Stimulated activated memory B cell treated with anti-CD40 and anti-IgM and Interleukin-4, amounts not matched to agents 10 μg/mL and 1 μg/mL and 100 μg/mL, for 72 hours (primary cell): ENCODE results near the gene PCDH15.
"Not testable (repeated sequence)": the region's sequence is repeated elsewhere in the genome, so short reads cannot be mapped to it uniquely, and the experiment has no call there.

Experiments
- ATAC-seq: fragments of 150-1000 bp; cut with Tn5 transposase; 2 replicates; pipeline ENCODE4 v1.10.0; 2021
- H3K27ac Mint-ChIP-seq: one replicate; pipeline ENCODE4 v1.8.0; 2022; ENCODE audit warnings: mild to moderate bottlenecking, mixed read lengths
- H3K27me3 Mint-ChIP-seq: one replicate; pipeline ENCODE4 v1.8.0; 2022; ENCODE audit warnings: mixed read lengths
- H3K36me3 Mint-ChIP-seq: one replicate; pipeline ENCODE4 v1.8.0; 2022; ENCODE audit warnings: mixed read lengths
- H3K4me1 Mint-ChIP-seq: one replicate; pipeline ENCODE4 v1.8.0; 2022; ENCODE audit warnings: mixed read lengths
- H3K4me3 Mint-ChIP-seq: one replicate; pipeline ENCODE4 v1.8.0; 2022; ENCODE audit warnings: mild to moderate bottlenecking, moderate library complexity, mixed read lengths
- H3K9me3 Mint-ChIP-seq: one replicate; pipeline ENCODE4 v1.8.0; 2022; ENCODE audit warnings: mixed read lengths

Gene PCDH15

DNA sequence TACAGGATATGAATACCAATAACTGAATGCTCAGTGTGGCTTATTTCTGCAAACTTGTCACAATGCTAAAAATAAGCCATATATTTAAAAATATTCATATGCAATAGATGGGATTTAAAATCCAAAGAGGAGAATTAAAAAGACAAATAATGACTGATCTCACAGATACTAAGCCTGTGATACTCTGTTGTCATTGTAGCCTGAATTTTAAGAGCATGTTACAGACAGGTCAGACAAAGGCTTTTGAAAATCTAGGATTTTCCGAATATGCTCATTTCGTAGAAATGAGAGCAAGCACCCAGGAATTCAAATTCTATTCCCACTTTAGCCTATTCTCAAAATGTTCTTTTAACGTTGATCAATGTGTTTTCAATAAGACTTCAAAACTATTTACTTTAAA lies 269.7 kb downstream of the PCDH15 start:
- no peak overlapping the region for H3K4me3 Mint-ChIP-seq
- no peaks in the 10 kb centered on the region for H3K36me3 Mint-ChIP-seq
- H3K27me3 Mint-ChIP-seq, result no peaks in the 10 kb centered on the region
- H3K9me3 Mint-ChIP-seq, result no peaks in the 10 kb centered on the region
- H3K27ac Mint-ChIP-seq, result no peak overlapping the region
- no peaks in the 10 kb centered on the region for H3K4me1 Mint-ChIP-seq
- no peak for ATAC-seq

DNA sequence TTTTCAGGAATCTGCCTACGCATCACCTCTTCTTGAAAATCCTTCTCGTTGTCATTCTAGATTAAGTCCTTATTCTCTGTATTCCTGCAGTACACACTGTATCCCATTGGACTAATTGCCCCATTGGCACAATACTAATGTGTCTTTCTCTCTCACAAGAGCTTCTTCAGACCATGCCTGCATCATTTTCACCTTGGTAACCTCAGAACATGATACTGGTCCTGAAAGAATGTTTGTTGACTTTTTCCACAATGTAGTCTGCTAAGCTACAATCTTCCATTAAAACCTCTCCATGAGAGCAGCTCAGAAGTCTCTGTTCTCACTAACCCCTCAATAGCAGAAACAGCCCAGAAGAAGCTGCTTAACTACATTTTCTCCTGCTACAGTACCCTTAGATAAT lies 270.7 kb downstream of the PCDH15 start:
- Mint-ChIP-seq H3K4me3 (no peak overlapping the region), H3K27me3 (no peaks in the 10 kb centered on the region), H3K27ac (no peak overlapping the region), H3K4me1 (no peaks in the 10 kb centered on the region), H3K9me3 (no peaks in the 10 kb centered on the region), H3K36me3 (no peaks in the 10 kb centered on the region)
- no peak for ATAC-seq

DNA sequence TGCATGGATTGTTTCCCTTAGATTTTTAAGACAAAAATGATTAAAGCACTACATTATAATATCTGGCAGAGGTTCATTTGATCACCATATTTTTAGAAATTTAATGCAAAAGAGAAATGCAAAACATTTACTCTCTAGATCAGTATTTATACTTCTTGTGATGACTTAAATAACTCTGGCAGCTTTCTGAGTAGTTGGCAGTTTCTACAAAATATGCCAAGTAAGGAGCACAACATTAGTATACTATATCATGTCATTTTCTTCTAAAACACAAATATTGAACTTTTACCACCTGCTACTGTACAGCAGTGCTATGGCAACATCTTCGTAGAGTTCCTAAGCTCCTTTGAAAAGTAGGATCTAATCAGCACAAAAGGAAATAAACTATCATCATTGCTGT lies 275.2 kb downstream of the PCDH15 start:
- Mint-ChIP-seq H3K4me3 (no peak overlapping the region), H3K9me3 (peaks cover 2% of the 10 kb centered on the region)

DNA sequence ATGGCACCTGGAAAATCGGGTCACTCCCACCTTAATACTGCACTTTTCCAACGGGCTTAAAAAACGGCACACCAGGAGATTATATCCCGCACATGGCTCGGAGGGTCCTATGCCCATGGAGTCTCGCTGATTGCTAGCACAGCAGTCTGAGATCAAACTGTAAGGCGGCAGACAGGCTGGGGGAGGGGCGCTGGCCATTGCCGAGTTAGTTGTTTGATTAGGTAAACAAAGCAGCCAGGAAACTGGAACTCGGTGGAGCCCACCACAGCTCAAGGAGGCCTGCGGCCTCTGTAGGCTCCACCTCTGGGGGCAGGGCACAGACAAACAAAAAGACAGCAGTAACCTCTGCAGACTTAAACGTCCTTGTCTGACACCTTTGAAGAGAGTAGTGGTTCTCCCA lies 285.8 kb downstream of the PCDH15 start:
- not testable (repeated sequence) for H3K27ac Mint-ChIP-seq, ATAC-seq, H3K9me3 Mint-ChIP-seq, H3K4me1 Mint-ChIP-seq, H3K36me3 Mint-ChIP-seq, H3K4me3 Mint-ChIP-seq, H3K27me3 Mint-ChIP-seq

More for the DNA sequence above, 275.2 kb downstream of the PCDH15 start:
- Mint-ChIP-seq H3K36me3 (no peaks in the 10 kb centered on the region), H3K27me3 (no peaks in the 10 kb centered on the region), H3K27ac (no peak overlapping the region), H3K4me1 (no peaks in the 10 kb centered on the region)
- ATAC-seq, result no peak

DNA sequence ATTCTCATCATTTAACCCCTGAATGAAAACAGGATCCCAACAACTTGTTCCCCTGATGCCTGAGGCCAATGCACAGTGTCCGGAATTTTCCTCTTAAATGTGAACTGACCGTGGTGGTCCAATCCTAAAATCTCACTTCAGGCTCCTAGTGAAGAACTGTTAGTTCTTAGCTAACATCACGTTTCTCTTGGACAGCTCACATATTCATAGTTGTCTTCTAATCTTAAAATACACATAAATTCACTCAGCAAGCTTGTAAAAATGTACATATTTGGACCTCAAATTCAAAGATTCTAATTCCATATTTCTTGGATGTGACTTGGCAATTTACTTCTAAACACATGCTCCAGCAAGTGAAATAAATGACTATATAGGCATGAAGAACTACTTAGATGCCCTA lies 297.2 kb downstream of the PCDH15 start:
- no peaks in the 10 kb centered on the region for H3K36me3 Mint-ChIP-seq
- no peaks in the 10 kb centered on the region for H3K4me1 Mint-ChIP-seq
- H3K27me3 Mint-ChIP-seq, result no peaks in the 10 kb centered on the region
- H3K27ac Mint-ChIP-seq, result no peak overlapping the region
- no peak for ATAC-seq
- peaks cover 10% of the 10 kb centered on the region for H3K9me3 Mint-ChIP-seq
- H3K4me3 Mint-ChIP-seq, result no peak overlapping the region

DNA sequence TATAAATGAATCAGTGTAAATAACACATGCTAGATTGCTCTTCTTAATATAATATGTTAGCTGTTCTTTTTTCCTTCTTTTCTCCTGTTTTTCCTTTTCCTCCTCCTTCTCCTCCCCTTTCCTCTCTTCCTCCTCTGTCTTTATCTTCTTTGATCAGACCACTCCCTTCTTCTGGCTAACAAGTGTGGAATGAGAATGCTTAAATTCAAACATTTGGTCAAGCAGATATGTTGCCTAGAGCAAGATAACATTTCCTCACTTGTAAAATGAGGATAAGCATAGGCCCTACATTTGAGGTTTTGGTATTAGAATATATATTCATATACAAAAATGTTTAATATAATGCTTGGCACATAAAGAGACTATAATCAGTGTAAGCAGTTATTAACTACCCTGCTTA lies 299.1 kb downstream of the PCDH15 start:
- H3K27ac Mint-ChIP-seq, result no peak overlapping the region
- no peak for ATAC-seq
- H3K4me3 Mint-ChIP-seq, result no peak overlapping the region

DNA sequence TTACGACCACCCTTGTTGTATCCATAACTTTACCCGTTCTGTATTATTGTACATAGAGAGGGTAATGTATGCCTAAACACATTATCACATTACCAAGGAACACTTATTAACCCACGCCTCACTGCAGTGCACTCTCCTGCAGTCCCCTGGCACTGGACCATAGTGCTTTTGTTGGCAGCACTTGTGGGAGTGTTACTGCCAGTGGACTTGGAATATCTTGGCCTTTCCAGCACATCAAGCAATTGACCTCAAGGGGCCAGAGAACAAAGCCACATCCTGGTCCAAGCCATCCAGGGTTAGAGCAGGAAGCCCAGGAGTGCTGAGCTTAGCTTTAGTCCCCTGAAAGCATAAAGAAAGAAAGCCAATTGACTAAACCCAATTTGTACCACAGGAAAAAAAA lies 304.2 kb downstream of the PCDH15 start:
- Mint-ChIP-seq H3K36me3 (no peaks in the 10 kb centered on the region), H3K4me3 (no peak overlapping the region), H3K27ac (no peak overlapping the region), H3K9me3 (peaks cover 9% of the 10 kb centered on the region), H3K4me1 (no peaks in the 10 kb centered on the region), H3K27me3 (no peaks in the 10 kb centered on the region)
- ATAC-seq, result no peak

More for the DNA sequence above, 299.1 kb downstream of the PCDH15 start:
- H3K9me3 Mint-ChIP-seq, result peaks cover 10% of the 10 kb centered on the region
- no peaks in the 10 kb centered on the region for H3K4me1 Mint-ChIP-seq
- no peaks in the 10 kb centered on the region for H3K36me3 Mint-ChIP-seq
- no peaks in the 10 kb centered on the region for H3K27me3 Mint-ChIP-seq

DNA sequence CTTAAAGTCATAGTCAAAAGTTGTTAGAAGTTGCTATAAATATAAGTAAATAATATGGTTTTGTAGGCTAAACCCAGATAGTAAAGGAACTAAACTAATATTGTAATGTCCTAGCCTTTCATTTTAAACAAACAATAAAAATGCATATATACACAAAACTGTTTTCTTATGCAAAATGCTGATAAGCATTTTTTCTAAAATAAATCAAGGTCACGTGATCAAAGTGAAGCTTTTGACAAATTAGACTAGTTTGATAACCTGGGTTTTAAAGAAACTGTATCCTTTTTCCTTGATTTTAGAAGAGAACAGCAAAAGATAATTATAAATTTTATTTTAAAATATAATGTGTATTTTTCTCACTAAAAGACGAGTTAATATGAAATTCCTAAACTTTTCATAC lies 313.3 kb downstream of the PCDH15 start:
- Mint-ChIP-seq H3K4me3 (no peak overlapping the region), H3K27me3 (no peaks in the 10 kb centered on the region), H3K4me1 (no peaks in the 10 kb centered on the region), H3K36me3 (no peaks in the 10 kb centered on the region), H3K9me3 (no peaks in the 10 kb centered on the region), H3K27ac (no peak overlapping the region)
- ATAC-seq, result no peak

DNA sequence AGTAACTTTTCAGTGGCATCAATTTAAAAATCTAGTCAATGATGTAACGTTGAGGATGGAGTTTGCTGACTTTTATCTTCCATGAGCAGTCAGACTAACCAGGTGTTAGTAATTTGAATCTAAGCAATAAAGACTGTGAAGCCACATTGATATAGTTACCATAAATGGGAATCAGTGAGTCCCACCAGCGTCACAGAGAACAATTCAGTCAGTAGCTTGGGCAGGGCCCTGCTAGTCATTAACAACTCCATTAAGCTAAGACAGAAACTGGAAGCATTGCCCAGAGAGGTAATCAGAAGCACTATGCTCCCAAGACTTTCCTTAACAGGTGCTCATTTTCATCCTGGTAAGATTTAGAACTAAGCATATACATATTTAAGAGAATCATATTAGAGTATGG lies 315.1 kb downstream of the PCDH15 start:
- Mint-ChIP-seq H3K36me3 (no peaks in the 10 kb centered on the region), H3K4me3 (no peak overlapping the region), H3K27ac (no peak overlapping the region), H3K9me3 (no peaks in the 10 kb centered on the region), H3K27me3 (no peaks in the 10 kb centered on the region), H3K4me1 (no peaks in the 10 kb centered on the region)
- no peak for ATAC-seq

DNA sequence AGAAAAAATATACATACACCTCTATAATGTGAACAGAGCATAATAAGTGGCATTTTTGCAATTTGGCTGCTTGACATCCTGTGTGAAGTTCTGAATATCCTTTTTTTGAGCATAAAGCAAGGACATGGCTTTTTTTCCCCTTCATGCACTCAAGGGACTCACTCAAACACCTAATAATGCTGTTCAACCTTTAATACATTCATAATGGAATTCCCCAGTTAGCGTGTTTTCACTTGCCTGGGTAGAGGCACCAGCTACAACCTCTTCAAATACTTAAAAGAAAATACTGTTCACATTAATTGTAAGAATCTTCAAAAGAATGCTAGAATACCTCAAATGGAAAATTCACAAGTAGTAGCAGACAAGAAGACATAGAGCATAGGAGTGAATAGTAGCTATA lies 316.8 kb downstream of the PCDH15 start:
- no peaks in the 10 kb centered on the region for H3K9me3 Mint-ChIP-seq
- no peaks in the 10 kb centered on the region for H3K36me3 Mint-ChIP-seq
- H3K4me1 Mint-ChIP-seq, result no peaks in the 10 kb centered on the region
- no peak overlapping the region for H3K4me3 Mint-ChIP-seq
- no peak overlapping the region for H3K27ac Mint-ChIP-seq
- ATAC-seq, result no peak
- H3K27me3 Mint-ChIP-seq, result no peaks in the 10 kb centered on the region

DNA sequence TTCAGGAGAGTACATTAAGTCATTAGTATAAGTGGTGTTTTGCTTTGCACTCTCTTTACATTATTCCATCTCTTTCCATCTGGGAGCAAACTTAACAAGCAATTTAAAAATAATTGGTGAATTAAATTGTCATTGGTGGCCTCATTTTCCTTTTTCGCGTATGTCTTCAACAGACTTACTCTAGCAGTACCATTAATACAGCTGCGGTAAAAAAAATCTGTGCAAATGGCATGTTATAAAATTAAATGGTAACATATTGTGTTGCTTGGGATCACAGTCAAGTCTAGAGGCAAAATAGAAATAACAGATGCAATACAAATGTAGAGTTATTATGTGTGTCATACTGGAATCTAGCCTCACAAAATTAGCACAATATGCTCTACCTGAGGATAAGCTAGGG lies 322.4 kb downstream of the PCDH15 start:
- no peak for ATAC-seq
- Mint-ChIP-seq H3K4me1 (no peaks in the 10 kb centered on the region), H3K9me3 (no peaks in the 10 kb centered on the region), H3K27me3 (no peaks in the 10 kb centered on the region), H3K4me3 (no peak overlapping the region), H3K36me3 (no peaks in the 10 kb centered on the region), H3K27ac (no peak overlapping the region)

DNA sequence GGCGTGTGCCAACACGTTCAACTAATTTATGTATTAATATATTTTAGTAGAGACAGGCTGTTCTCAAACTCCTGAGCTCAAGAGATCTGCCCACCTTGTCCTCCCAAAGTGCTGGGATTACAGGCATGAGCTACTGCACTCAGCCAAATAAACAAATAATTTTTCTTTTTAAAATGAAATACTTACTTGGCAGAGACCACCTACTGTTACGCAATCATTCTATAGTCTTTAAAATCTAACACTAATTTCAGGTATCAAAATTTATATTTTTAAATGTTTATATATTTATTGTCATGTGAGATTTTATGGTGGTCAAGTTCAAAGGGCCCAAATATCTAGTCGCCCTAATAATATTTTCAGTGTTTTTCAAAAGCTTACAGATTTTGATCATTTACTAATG lies 323.3 kb downstream of the PCDH15 start:
- Mint-ChIP-seq H3K36me3 (no peaks in the 10 kb centered on the region), H3K27ac (no peak overlapping the region), H3K9me3 (no peaks in the 10 kb centered on the region), H3K4me1 (no peaks in the 10 kb centered on the region), H3K27me3 (no peaks in the 10 kb centered on the region), H3K4me3 (no peak overlapping the region)
- no peak for ATAC-seq

DNA sequence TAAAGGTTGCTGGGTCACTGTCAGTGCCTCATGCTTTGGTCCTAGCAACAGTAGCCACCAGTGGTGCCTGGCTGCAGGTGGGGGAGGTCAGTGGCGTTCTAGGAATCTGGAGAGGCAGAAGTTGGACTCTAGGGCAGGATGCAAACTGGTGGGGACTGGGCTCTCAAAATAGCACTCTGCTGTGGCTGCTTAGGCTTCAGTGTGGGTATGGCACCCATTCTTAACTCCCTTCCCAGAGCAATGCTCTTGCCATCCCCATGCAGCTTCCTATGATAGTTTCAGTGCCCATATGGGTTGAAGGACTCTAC lies 330.8 kb downstream of the PCDH15 start:
- H3K4me3 Mint-ChIP-seq, result no peak overlapping the region
- H3K27ac Mint-ChIP-seq, result no peak overlapping the region
- peaks cover under 1% of the 10 kb centered on the region for H3K9me3 Mint-ChIP-seq
- ATAC-seq, result no peak
- no peaks in the 10 kb centered on the region for H3K27me3 Mint-ChIP-seq
- no peaks in the 10 kb centered on the region for H3K4me1 Mint-ChIP-seq
- no peaks in the 10 kb centered on the region for H3K36me3 Mint-ChIP-seq

DNA sequence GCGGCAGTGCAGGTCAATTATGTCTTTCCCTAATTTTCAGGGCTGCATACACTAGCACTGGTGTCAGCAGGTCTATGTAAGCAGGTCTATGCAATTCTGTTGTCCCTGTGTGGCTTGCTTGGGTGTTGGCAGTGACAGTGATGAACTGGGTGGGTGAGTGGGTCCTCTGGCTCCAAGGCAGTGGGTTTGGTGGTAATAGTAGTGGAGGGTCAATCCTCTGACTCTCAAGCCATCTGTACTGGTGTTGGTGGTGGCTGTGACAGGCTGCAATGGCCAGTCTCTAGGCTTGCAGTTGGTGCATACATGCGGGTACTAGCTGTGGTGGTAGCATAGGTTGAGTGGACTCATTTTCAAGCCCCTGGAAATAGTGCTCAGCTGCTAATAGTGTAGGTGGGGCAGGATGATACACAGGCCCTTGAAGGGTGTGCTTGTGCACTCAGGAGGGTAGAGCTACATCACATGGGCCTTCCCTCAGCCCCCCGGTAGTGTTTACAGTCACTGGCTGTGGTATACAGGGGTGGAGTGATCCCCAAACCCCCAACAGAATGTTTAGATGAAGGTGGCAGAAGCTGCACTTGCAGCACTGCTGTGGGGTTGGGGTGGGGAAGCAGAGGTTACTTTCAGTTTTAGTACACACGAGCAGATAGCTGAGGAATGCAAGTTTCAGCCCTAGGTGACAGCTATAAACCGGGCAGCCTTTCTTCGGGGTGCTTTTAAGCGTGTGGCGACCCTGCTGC lies 331.3 kb downstream of the PCDH15 start:
- no peak for ATAC-seq
- Mint-ChIP-seq H3K4me3 (no peak overlapping the region), H3K9me3 (peaks cover 2% of the 10 kb centered on the region), H3K27ac (no peak overlapping the region), H3K27me3 (no peaks in the 10 kb centered on the region), H3K4me1 (no peaks in the 10 kb centered on the region), H3K36me3 (no peaks in the 10 kb centered on the region)

DNA sequence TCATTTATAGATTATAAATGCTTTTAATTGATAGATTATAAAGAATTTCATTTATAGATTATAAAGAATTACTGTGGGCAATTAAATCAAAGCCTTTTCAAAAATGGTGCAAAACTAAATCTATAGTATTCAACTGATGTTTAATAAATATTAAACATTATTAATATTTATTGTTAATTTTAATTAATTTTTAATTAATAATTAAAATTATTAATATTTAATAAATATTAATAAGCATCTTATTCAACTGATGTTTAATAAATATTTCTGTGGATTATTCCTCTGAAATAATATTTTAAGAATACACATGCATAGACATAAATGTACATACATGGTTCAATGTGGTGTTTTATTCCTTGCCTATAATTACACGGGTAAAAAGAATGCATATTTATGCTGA lies 346.8 kb downstream of the PCDH15 start:
- no peak overlapping the region for H3K27ac Mint-ChIP-seq
- H3K27me3 Mint-ChIP-seq, result no peaks in the 10 kb centered on the region
- no peaks in the 10 kb centered on the region for H3K4me1 Mint-ChIP-seq
- ATAC-seq, result no peak
- no peak overlapping the region for H3K4me3 Mint-ChIP-seq
- peaks cover 9% of the 10 kb centered on the region for H3K9me3 Mint-ChIP-seq
- no peaks in the 10 kb centered on the region for H3K36me3 Mint-ChIP-seq

DNA sequence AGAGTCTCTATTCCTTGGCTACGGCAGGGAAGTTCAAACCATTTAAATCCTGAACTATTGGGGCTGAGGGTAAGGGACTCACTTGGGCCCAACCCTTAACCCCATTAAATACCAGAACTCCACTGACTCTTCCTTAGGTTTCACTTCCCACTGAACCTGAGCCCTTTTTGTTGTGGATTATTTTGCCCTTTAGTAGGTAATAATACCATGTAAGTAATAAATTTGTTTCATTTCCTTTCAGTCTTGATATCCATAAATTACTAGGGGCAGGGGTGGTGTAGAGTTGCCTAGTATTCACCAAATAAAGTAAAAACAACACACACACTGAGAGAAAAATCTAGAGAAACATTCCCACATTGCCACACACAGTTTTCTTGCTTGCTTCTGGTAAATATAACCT lies 352.0 kb downstream of the PCDH15 start:
- no peaks in the 10 kb centered on the region for H3K9me3 Mint-ChIP-seq
- no peaks in the 10 kb centered on the region for H3K36me3 Mint-ChIP-seq
- H3K4me1 Mint-ChIP-seq, result no peaks in the 10 kb centered on the region
- no peaks in the 10 kb centered on the region for H3K27me3 Mint-ChIP-seq
- no peak overlapping the region for H3K27ac Mint-ChIP-seq
- H3K4me3 Mint-ChIP-seq, result no peak overlapping the region
- ATAC-seq, result no peak

DNA sequence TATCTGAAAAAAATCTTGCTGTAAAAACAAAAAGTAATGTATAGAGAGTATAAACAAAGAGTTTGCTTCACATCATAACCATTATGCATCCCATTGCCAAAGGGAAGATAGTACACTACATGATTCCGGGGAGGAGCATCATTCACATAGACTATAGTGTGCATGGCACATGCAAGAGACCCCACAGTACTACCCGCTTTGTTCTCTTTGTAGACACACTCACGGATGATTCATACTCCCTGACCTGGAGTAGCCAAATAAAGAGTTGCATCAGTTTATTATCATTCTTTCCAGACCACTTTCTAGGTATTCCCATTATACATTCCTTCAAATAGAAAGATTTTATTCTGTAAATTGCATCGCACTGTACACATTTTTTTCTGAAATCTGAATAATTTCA lies 356.9 kb downstream of the PCDH15 start:
- no peak for ATAC-seq
- Mint-ChIP-seq H3K4me3 (no peak overlapping the region), H3K4me1 (no peaks in the 10 kb centered on the region), H3K27ac (no peak overlapping the region), H3K27me3 (no peaks in the 10 kb centered on the region), H3K9me3 (no peaks in the 10 kb centered on the region), H3K36me3 (no peaks in the 10 kb centered on the region)
